SK-N-SH (cell line): Measurements from ENCODE around the gene BAHCC1. TPM values are rescaled to one million over a fixed set of nuclear protein-coding genes. Genes with fewer than 3 reads are reported as not detected.

ENCODE experiments used
- CTCF ChIA-PET: fragments of 300-600, 350-600 bp; formaldehyde crosslinking; extraction: SDS; loops from one replicate; lab custom pipeline; 2021; lab: Yijun Ruan, JAX
- POLR2A ChIA-PET: fragments of 350-600 bp; sonication (Branson Sonifier 250); formaldehyde crosslinking; extraction: SDS; loops from one replicate; lab custom pipeline; 2020; ENCODE audit warnings: antibody characterized with exemption, inconsistent platforms; lab: Yijun Ruan, JAX
- DNase-seq: peaks from one replicate; pipeline ENCODE4 v3.0.0; 2012
- H2AFZ ChIP-seq: fragments of 200-600 bp; sonication (generic); 2 replicates; pipeline ENCODE4 v1.8.1; 2016; ENCODE audit warnings: antibody characterized with exemption, mild to moderate bottlenecking, low read depth
- H3F3A ChIP-seq: fragments of 200-600 bp; sonication (generic); replicated peaks from 2 replicates; pipeline ENCODE3; 2016; ENCODE audit warnings: antibody characterized with exemption, mild to moderate bottlenecking; ENCODE audit not compliant: insufficient read depth
- H3K27ac ChIP-seq, 2 experiments: fragments of 200-500 bp in 1 of 2; fragments of 200-600 bp in 1 of 2; sonication (Bioruptor generic) in 1 of 2; sonication (generic), shearing (Covaris generic) in 1 of 2; 2 replicates each; pipeline versions ENCODE4 v1.5.1 to v1.6.1; 2014 to 2016; ENCODE audit warnings: low read depth in 2 of 2, inconsistent platforms in 1 of 2, low read length in 1 of 2, mild to moderate bottlenecking in 1 of 2, mixed read lengths in 1 of 2
- H3K27me3 ChIP-seq: fragments of 200-600 bp; sonication (generic), shearing (Covaris generic); 2 replicates; pipeline ENCODE4 v1.6.1; 2016; ENCODE audit warnings: mixed run types; ENCODE audit not compliant: insufficient read depth
- H3K36me3 ChIP-seq, 2 experiments: fragments of 200-500 bp in 1 of 2; fragments of 200-600 bp in 1 of 2; sonication (Bioruptor generic) in 1 of 2; sonication (generic) in 1 of 2; replicated peaks in 1 of 2; 2 replicates each; pipeline versions ENCODE3 to v1.5.1; 2014 to 2016; ENCODE audit warnings: low read length in 1 of 2, mild to moderate bottlenecking in 1 of 2; ENCODE audit not compliant: insufficient read depth in 2 of 2, control insufficient read depth in 1 of 2
- H3K4me1 ChIP-seq, 2 experiments: fragments of 200-500 bp in 1 of 2; fragments of 200-600 bp in 1 of 2; sonication (Bioruptor generic) in 1 of 2; sonication (generic), shearing (Covaris generic) in 1 of 2; 2 replicates each; pipeline versions ENCODE4 v1.5.1 to v1.6.1; 2014 to 2016; ENCODE audit warnings: low read depth in 1 of 2, low read length in 1 of 2, mixed run types in 1 of 2; ENCODE audit not compliant: insufficient read depth in 2 of 2, control insufficient read depth in 1 of 2
- H3K4me2 ChIP-seq: fragments of 200-600 bp; sonication (generic), shearing (Covaris generic); 2 replicates; pipeline ENCODE4 v1.6.1; 2017; ENCODE audit warnings: mixed run types
- H3K4me3 ChIP-seq, 2 experiments: fragments of 200-500 bp in 1 of 2; fragments of 200-600 bp in 1 of 2; sonication (Bioruptor generic) in 1 of 2; sonication (generic), shearing (Covaris generic) in 1 of 2; 2 replicates each; pipeline versions ENCODE4 v1.5.1 to v1.8.1; 2014 to 2016; ENCODE audit warnings: low read depth in 2 of 2, inconsistent platforms in 1 of 2, low read length in 1 of 2, mild to moderate bottlenecking in 1 of 2, mixed read lengths in 1 of 2, moderate library complexity in 1 of 2
- H3K79me2 ChIP-seq: fragments of 200-600 bp; sonication (generic); 2 replicates; pipeline ENCODE4 v1.8.1; 2017; ENCODE audit warnings: mild to moderate bottlenecking; ENCODE audit not compliant: insufficient read depth
- H3K9ac ChIP-seq: fragments of 200-600 bp; sonication (generic); 2 replicates; pipeline ENCODE4 v1.6.1; 2017; ENCODE audit warnings: mixed run types
- H3K9me2 ChIP-seq: fragments of 200-600 bp; sonication (generic); 2 replicates; pipeline ENCODE4 v1.6.1; 2017; ENCODE audit warnings: mixed run types
- H3K9me3 ChIP-seq: fragments of 200-600 bp; sonication (generic); 2 replicates; pipeline ENCODE4 v1.6.1; 2017; ENCODE audit warnings: mixed run types, mild to moderate bottlenecking, moderate library complexity
- H4K20me1 ChIP-seq: fragments of 200-600 bp; sonication (generic); 2 replicates; pipeline ENCODE4 v1.6.1; 2017; ENCODE audit warnings: mild to moderate bottlenecking, mixed run types; ENCODE audit not compliant: insufficient read depth
- FOXM1 ChIP-seq: IDR thresholded peaks from 2 replicates; pipeline ENCODE4 v1.4.0; 2012; ENCODE audit warnings: low read depth, mild to moderate bottlenecking
- GABPA ChIP-seq: IDR thresholded peaks from 2 replicates; pipeline ENCODE4 v1.4.0; 2012; ENCODE audit warnings: low read depth, mild to moderate bottlenecking
- MAX ChIP-seq: IDR thresholded peaks from 2 replicates; pipeline ENCODE4 v1.4.0; 2012; ENCODE audit warnings: low read depth
- NRF1 ChIP-seq: IDR thresholded peaks from 2 replicates; pipeline ENCODE4 v1.6.1; 2012; ENCODE audit warnings: low read depth, mild to moderate bottlenecking, low read length
- POLR2AphosphoS5 ChIP-seq: IDR thresholded peaks from 2 replicates; pipeline ENCODE4 v1.6.1; 2012; ENCODE audit warnings: low read depth, low read length
- SMC3 ChIP-seq: IDR thresholded peaks from 2 replicates; pipeline ENCODE4 v1.6.1; 2012; ENCODE audit warnings: low read depth, low read length, improper control_type of control experiment
- TAF1 ChIP-seq: IDR thresholded peaks from 2 replicates; pipeline ENCODE4 v1.6.1; 2012; ENCODE audit warnings: low read depth, mild to moderate bottlenecking, low read length, moderate library complexity, borderline replicate concordance
- TCF12 ChIP-seq: IDR thresholded peaks from 2 replicates; pipeline ENCODE4 v1.4.0; 2012
- TEAD4 ChIP-seq: IDR thresholded peaks from 2 replicates; pipeline ENCODE4 v1.4.0; 2012; ENCODE audit warnings: mild to moderate bottlenecking, borderline replicate concordance; ENCODE audit not compliant: insufficient read depth
- USF1 ChIP-seq: IDR thresholded peaks from 2 replicates; pipeline ENCODE4 v1.4.0; 2012; ENCODE audit warnings: low read depth, borderline replicate concordance
- WGBS: methylation state at CpG from one replicate; pipeline ENCODE4 v1.1.6; 2017; ENCODE audit warnings: low lambda C conversion rate; 5-methylcytosine and 5-hydroxymethylcytosine counted together
- polyA plus RNA-seq, 3 experiments: library from polyadenylated mRNA; depleted of rRNA; stranded (reverse); fragments of >200 nt; gene quantifications; 2 replicates each; pipeline ENCODE4 v1.2.3, GENCODE V29; 2012
- TF ChIP-seq, protein P1 (sequence below): fragments of 150-350 bp; IDR thresholded peaks from 2 replicates; pipeline ENCODE4 v1.6.1; 2016; ENCODE audit warnings: mild to moderate bottlenecking, low read depth, low read length
- TF ChIP-seq, protein P2 (sequence below): IDR thresholded peaks from 2 replicates; pipeline ENCODE4 v1.4.0; 2012; ENCODE audit warnings: low read depth, borderline replicate concordance
- TF ChIP-seq, protein P3 (sequence below): fragments of 200-600 bp; sonication (generic); IDR thresholded peaks from 2 replicates; pipeline ENCODE4 v1.6.1; 2017; ENCODE audit warnings: antibody characterized with exemption, mild to moderate bottlenecking, moderate library complexity
- TF ChIP-seq, protein P4 (sequence below): fragments of 150-350 bp; IDR thresholded peaks from 2 replicates; pipeline ENCODE4 v1.6.1; 2017; ENCODE audit warnings: antibody characterized with exemption, low read length, low read depth, borderline replicate concordance

BAHCC1 gene
- polyA plus RNA-seq, 1 of the 3 experiments (the other 2 are of a cell fraction): 6.4 TPM

- TF ChIP-seq, protein P1, sequence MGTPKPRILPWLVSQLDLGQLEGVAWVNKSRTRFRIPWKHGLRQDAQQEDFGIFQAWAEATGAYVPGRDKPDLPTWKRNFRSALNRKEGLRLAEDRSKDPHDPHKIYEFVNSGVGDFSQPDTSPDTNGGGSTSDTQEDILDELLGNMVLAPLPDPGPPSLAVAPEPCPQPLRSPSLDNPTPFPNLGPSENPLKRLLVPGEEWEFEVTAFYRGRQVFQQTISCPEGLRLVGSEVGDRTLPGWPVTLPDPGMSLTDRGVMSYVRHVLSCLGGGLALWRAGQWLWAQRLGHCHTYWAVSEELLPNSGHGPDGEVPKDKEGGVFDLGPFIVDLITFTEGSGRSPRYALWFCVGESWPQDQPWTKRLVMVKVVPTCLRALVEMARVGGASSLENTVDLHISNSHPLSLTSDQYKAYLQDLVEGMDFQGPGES: no peak
- TF ChIP-seq USF1: no peak
- TF ChIP-seq TCF12: no peak
Observed at GRCh38 chr17:81414756-81415516, 19.7 kb downstream of the BAHCC1 start (continued).

DNA sequence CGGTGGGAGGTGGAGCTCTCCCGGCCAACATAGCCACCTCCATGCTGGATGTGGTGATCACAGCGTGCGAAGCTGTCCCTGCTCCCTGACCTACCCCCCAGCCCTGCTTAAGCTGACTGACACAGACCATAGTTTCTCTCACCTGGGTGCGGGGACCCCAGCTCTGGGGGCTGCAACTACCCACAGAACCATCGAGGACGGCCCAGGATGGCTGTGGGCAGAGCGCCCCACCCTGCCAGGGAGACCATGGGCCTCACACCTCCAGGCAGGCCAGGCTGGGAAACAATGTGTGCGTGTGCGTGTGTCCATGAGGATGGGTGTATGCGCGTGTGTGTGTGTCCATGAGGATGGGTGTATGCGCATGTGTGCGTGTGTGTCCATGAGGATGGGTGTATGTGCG, 20.4 kb downstream of the BAHCC1 start:
- ChIA-PET POLR2A (interaction anchor here (1.8 kb wide), 1 partner anchor 13 kb away, joined by 5 read pairs; no protein-coding TSS in a partner anchor), CTCF (interaction anchor here (1.0 to 1.2 kb wide), 2 partner anchors 12 to 69 kb away, joined by 4 to 6 read pairs; no protein-coding TSS in a partner anchor)
- DNase-seq: no peak
- H3K9ac ChIP-seq: no peak overlapping the region
- peaks cover 35 to 39% of the 10 kb centered on the region in 2 experiments; a peak in 3 of 4 replicates for H3K4me1 ChIP-seq
- no peak overlapping the region for H2AFZ ChIP-seq
- H4K20me1 ChIP-seq: no peaks in the 10 kb centered on the region
- no peaks in the 10 kb centered on the region for H3K79me2 ChIP-seq
- WGBS: 96% methylated on average over 15 of the region's 15 CpGs
- H3K9me2 ChIP-seq: no peaks in the 10 kb centered on the region
- no peak overlapping the region for H3K4me2 ChIP-seq
- TF ChIP-seq, protein P2, sequence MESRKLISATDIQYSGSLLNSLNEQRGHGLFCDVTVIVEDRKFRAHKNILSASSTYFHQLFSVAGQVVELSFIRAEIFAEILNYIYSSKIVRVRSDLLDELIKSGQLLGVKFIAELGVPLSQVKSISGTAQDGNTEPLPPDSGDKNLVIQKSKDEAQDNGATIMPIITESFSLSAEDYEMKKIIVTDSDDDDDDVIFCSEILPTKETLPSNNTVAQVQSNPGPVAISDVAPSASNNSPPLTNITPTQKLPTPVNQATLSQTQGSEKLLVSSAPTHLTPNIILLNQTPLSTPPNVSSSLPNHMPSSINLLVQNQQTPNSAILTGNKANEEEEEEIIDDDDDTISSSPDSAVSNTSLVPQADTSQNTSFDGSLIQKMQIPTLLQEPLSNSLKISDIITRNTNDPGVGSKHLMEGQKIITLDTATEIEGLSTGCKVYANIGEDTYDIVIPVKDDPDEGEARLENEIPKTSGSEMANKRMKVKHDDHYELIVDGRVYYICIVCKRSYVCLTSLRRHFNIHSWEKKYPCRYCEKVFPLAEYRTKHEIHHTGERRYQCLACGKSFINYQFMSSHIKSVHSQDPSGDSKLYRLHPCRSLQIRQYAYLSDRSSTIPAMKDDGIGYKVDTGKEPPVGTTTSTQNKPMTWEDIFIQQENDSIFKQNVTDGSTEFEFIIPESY: no peak
- no peak for TF ChIP-seq FOXM1
- no peak for TF ChIP-seq TAF1
- no peak for TF ChIP-seq MAX
- no peak for TF ChIP-seq NRF1
- TF ChIP-seq POLR2AphosphoS5: no peak
- TF ChIP-seq, protein P3, sequence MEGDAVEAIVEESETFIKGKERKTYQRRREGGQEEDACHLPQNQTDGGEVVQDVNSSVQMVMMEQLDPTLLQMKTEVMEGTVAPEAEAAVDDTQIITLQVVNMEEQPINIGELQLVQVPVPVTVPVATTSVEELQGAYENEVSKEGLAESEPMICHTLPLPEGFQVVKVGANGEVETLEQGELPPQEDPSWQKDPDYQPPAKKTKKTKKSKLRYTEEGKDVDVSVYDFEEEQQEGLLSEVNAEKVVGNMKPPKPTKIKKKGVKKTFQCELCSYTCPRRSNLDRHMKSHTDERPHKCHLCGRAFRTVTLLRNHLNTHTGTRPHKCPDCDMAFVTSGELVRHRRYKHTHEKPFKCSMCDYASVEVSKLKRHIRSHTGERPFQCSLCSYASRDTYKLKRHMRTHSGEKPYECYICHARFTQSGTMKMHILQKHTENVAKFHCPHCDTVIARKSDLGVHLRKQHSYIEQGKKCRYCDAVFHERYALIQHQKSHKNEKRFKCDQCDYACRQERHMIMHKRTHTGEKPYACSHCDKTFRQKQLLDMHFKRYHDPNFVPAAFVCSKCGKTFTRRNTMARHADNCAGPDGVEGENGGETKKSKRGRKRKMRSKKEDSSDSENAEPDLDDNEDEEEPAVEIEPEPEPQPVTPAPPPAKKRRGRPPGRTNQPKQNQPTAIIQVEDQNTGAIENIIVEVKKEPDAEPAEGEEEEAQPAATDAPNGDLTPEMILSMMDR: no peak
- TF ChIP-seq USF1: no peak
- no peak for TF ChIP-seq TEAD4
- no peak for TF ChIP-seq SMC3
- TF ChIP-seq GABPA: no peak
- TF ChIP-seq, protein P4, sequence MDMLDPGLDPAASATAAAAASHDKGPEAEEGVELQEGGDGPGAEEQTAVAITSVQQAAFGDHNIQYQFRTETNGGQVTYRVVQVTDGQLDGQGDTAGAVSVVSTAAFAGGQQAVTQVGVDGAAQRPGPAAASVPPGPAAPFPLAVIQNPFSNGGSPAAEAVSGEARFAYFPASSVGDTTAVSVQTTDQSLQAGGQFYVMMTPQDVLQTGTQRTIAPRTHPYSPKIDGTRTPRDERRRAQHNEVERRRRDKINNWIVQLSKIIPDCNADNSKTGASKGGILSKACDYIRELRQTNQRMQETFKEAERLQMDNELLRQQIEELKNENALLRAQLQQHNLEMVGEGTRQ: no peak
- no peak overlapping the region for H3K4me3 ChIP-seq
- no peaks in the 10 kb centered on the region for H3K9me3 ChIP-seq
- H3F3A ChIP-seq: peaks cover 20% of the 10 kb centered on the region
- H3K27me3 ChIP-seq: no peaks in the 10 kb centered on the region
- no peak overlapping the region for H3K27ac ChIP-seq
- H3K36me3 ChIP-seq: no peaks in the 10 kb centered on the region
